NCI-H345 (cell line): ENCODE measurements around the gene GGA3.

ENCODE experiments used
- DNase-seq: peaks from one replicate; lab custom pipeline; 2025; lab: John Stamatoyannopoulos, UW

GGA3 gene

GRCh38 chr17:75245011-75245410 lies 16.4 kb downstream of the GGA3 start:
- DNase-seq: no peak

- no peak for DNase-seq
Observed at GRCh38 chr17:75244133-75244866, 17.1 kb downstream of the GGA3 start.

DNA sequence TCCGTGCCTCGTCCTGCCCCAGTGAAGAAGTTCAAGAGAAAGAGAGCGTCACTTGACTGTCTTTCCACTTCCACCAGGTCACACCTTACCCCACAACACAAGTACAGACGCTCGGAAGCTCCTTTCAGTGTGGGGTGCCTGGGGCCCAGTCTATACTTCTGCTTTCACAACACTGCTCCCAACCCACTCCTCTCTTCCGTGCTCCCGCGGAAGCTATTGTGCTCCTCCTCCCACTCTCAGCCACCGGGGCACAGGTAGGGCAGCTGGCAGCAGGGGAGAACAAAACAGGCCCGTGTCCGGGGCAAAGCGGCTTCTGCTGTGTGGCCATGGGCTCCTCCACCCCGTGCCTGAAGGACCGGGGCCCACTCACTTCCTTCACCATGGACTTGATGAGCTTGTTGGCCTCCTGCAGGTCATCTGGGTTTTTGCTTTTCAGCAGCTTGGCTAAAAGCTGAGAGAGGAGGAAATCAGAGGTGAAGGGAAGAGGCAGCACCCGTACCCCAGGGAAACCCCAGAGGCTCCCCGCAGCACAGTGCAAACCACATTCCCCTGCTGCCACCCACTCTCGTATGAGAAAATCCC lies 18.9 kb downstream of the GGA3 start:
- no peak for DNase-seq

DNA sequence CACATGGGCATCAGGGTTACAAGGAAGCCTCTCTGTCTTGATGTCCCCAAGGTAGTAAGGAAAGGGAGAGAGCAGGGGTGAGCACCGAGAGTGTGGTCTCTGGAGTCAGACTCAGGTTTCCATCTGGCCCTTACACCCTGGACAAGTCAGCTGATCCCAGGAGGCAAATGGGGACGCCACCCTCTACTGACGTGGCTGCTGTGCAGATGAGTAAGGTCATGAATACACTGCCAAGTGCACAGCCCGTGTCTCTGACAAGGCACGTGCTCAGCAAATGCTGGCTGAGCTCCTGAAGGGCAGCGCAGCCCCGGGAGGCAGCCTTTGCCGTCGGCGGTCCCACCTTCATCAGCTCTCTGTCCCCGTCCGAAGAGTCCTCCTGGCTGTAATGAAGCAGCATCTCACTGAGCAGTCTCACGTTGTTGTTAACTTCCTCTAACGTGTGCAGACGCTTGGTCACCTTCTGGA lies 19.4 kb downstream of the GGA3 start:
- no peak for DNase-seq

- no peak for DNase-seq
Observed at GRCh38 chr17:75241502-75241901, 19.9 kb downstream of the GGA3 start.

DNA sequence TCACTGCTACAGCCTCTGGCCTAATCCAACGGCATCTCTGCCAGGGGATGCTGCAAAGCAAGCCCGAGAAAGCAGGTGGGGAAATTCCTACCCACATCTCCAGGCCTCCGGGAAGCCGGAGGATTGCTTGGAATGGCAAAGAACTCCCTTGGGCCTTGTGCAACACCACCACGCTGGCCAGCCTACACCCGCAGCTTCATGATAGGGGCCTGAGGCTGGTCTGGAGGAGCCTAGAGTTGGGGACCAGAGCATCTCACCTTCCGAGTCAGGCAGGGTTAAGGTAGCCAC lies 20.3 kb downstream of the GGA3 start:
- no peak for DNase-seq

DNA sequence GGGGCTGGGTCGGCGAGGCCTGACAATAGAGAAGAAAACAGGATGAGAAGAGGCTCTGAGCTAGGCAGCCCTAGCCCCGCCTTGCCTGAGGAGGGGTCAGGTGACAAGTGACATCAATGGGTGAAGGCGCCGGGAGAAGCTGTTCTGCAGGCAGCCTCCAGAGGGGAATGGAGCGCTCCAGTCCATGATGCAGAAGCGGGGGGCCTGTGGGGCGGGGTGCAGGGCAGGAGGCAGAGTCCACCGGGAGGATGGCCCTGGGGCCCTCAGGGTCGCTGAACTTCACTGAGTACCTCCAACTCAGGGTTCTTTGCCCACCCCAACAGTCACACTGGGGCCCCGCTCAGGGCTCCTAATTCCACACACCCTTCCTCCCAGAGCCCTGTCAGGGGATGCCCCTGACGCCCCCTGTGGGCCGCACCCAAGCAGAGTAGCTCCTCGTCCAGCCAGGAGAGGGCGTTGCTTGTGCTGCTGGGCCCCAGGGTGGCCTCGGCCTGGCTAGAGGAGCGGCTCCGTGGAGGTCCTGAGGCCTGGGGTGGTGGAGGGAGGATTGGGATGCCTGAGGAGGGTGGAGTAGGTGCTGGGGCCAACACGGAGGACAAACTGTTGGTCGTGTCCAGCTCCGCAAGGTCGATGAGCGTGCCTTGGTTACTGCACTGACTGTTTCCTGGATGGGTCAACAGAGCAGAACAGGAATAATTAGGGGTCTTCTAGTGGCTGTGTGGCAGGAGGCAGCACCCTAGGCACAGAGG lies 20.8 kb downstream of the GGA3 start:
- peak; percentile 36 for DNase-seq

DNA sequence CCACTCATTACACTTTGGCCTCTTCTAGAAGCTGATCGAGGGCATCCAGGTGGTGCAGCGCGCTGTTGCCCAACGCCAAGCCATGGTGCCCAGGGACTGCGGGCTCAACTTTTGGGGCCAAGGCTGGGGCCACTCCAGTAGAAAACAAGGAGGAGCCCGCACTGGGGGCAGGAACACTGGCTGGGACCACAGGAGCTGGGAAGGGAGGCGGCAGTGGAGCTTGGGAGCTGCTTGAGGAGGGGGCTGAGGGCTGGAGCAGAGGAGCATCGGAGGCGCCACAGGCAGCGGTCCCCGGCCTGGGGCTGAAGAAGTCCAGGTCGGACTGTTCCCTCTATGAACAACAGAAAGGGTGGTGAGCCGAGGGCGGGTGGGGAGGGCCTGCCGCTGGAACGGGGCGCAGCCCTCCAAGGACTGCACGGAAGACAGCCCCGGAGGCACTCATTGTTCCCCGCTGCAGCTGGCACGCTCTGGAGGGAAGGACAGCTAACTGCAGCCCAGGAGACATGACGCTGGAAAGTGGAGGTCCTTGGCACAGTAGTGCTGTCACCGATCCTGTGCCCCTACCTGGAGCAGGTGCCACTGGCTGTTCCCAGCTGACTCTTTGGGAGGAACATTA lies 21.5 kb downstream of the GGA3 start:
- DNase-seq: no peak

- no peak for DNase-seq
Observed at GRCh38 chr17:75239214-75239613, 22.2 kb downstream of the GGA3 start.

- peak; percentile 54 for DNase-seq
Observed at GRCh38 chr17:75238684-75239191, 22.7 kb downstream of the GGA3 start.

GRCh38 chr17:75238020-75238580 lies 23.3 kb downstream of the GGA3 start:
- DNase-seq: no peak

GRCh38 chr17:75237100-75238014 lies 24.0 kb downstream of the GGA3 start:
- DNase-seq: no peak

- no peak for DNase-seq
Observed at GRCh38 chr17:75232786-75233185, 28.6 kb downstream of the GGA3 start.

DNA sequence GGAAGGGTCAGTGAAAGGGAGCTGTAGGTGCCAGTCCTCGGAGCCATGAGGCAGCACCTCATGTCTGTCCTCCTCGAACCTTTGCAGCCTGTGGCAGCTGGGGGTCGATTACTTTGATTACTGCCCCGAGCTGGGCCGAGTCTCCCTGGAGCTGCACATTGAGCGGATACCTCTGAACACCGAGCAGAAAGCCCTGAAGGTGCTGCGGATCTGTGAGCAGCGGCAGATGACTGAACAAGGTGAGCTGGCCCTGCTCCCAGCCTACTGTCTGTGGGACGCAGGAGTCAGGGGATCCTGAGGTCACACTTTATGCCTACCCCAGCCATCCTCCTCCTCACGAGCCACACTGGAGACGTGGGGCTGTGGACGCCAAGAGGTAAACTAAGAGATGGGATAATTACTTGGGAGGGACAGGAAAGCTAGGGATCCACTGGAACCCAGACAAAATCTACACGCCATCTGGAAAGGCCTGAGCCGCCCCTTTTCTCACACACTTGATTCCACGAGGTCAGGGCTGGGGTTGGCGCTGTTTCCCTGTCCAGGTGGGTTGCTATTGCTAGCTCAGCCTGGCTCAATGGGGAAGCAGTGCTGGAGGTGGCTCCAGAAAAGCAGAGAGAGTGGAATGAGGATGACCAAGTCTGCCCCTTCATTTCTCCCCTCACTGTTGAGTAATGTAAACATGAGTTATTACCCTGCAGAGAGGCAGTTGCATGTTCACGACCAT lies 29.5 kb downstream of the GGA3 start:
- no peak for DNase-seq

DNA sequence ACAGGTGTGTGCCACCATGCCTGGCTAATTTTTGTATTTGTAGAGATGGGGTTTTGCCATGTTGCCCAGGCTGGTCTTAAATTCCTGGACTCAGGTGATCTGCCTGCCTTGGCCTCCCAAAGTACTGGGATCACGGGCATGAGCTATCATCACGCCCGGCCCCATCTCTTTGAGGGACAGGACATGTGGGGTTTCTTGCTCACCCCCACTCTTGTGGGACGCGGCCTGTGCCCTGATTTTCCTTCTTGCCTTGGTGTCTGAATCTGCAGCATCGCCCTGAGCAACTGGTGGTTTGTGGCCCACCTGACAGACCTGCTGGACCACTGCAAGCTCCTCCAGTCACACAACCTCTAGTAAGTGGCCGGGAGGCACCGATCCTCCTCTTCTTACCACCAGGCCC lies 30.3 kb downstream of the GGA3 start:
- DNase-seq: no peak

- DNase-seq: no peak
Observed at GRCh38 chr17:75228847-75229246, 32.6 kb downstream of the GGA3 start.

GRCh38 chr17:75228305-75228704 lies 33.1 kb downstream of the GGA3 start:
- DNase-seq: no peak

- DNase-seq: no peak
Observed at GRCh38 chr17:75227729-75228128, 33.7 kb downstream of the GGA3 start.

DNA sequence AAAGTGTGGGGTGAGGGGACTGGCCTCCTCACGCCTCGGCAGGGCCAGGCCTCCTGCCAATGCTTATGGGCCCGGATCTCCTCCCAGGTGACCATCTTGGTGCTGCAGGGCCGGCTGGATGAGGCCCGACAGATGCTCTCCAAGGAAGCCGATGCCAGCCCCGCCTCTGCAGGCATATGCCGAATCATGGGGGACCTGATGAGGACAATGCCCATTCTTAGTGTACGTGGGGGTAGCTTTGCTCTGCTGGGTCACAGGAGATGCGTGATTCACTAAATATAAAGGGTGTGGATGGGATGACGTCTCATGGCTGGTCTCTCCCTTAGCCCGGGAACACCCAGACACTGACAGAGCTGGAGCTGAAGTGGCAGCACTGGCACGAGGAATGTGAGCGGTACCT lies 36.4 kb downstream of the GGA3 start:
- no peak for DNase-seq

GRCh38 chr17:75219815-75220214 lies 41.6 kb downstream of the GGA3 start:
- DNase-seq: no peak

DNA sequence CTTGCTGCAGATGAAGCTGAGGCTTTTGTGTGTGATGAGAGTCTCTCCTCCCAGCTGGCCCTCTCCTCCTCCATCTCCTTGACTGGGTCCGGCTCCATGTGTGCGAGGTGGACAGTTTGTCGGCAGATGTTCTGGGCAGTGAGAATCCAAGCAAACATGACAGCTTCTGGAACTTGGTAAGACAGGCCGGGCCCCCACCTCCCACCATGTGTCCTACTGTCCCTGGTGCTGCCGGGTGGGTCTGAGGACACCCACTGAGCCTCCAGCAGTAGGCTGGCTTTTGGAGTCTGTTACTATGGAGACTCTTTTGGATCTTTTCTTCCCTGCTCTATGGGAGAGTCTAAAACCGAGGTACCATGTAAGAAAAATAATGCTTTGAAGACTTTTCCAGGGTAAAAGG lies 43.3 kb downstream of the GGA3 start:
- DNase-seq: no peak
